GM12872 (cell line): ENCODE measurements around the gene ARF6.

Source experiments
- CTCF ChIP-seq: IDR thresholded peaks from 3 replicates; pipeline ENCODE4 v1.5.1; 2011; ENCODE audit warnings: low read depth, mild to moderate bottlenecking, low read length, moderate library complexity; ENCODE audit not compliant: insufficient read depth

ARF6 gene

GRCh38 chr14:49930720-49931119 lies 37.8 kb downstream of the ARF6 start:
- no peak for TF ChIP-seq CTCF

- no peak for TF ChIP-seq CTCF
Observed at GRCh38 chr14:49931523-49931922, 38.6 kb downstream of the ARF6 start.

- no peak for TF ChIP-seq CTCF
Observed at GRCh38 chr14:49933128-49933527, 40.2 kb downstream of the ARF6 start.

- TF ChIP-seq CTCF, result no peak
Observed at GRCh38 chr14:49933704-49934103, 40.8 kb downstream of the ARF6 start.

- no peak for TF ChIP-seq CTCF
Observed at GRCh38 chr14:49934646-49935045, 41.8 kb downstream of the ARF6 start.

GRCh38 chr14:49935526-49935925 lies 42.6 kb downstream of the ARF6 start:
- TF ChIP-seq CTCF, result no peak

GRCh38 chr14:49939884-49940510 lies 47.1 kb downstream of the ARF6 start:
- no peak for TF ChIP-seq CTCF
